ENCODE measurements around the gene TRIM41.
"Not testable (repeated sequence)": the region's sequence is repeated elsewhere in the genome, so short reads cannot be mapped to it uniquely, and the experiment has no call there.

Gene TRIM41

GRCh38 chr5:181283841-181284755, 61.0 kb downstream of the TRIM41 start:
- DNase-seq (ENCODE audit: low read depth in 2 of 2): not testable (repeated sequence)

All from stimulated activated CD4-positive, alpha-beta T cell treated with anti-CD3 and anti-CD28 coated beads, Interleukin-1b, Interleukin-23, amount 100 ng/mL, for 1 hour (primary cell).